ENCODE measurements around the gene TXLNB.

- TF ChIP-seq CTCF (IDR thresholded peaks at IDR 0.05) (no peak), POLR2A (IDR thresholded peaks at IDR 0.05) (no peak)
Measured at GRCh38 chr6:139251691-139252390, 40.0 kb downstream of the TXLNB start.

All from upper lobe of left lung (tissue), 4 donors.